Measurements from ENCODE around the gene OVCA2. TPM values are rescaled to one million over a fixed set of nuclear protein-coding genes. Genes with fewer than 3 reads are reported as not detected.
A peak's percentile ranks its signal among the peaks of the same experiment; 100 is the strongest.

The OVCA2 gene
- total RNA-seq, 1 experiment from 2014 or later: 27.3 TPM

GRCh38 chr17:2064520-2064971, 22.7 kb downstream of the OVCA2 start:
- Histone ChIP-seq H4K20me1 (ENCODE audit: insufficient read depth) (no peaks in the 10 kb centered on the region), H3K27ac (ENCODE audit: low read depth, low read length) (no peak overlapping the region), H3K4me3 (replicated peaks in 1 of 2; ENCODE audit: low read depth in 1 of 2, low read length in 2 of 2) (no peak overlapping the region), H2AFZ (ENCODE audit: low read depth, low read length, poor library complexity, severe bottlenecking) (no peak overlapping the region), H3K9me2 (ENCODE audit: insufficient read depth) (no peaks in the 10 kb centered on the region), H3K4me2 (ENCODE audit: low read length) (no peak overlapping the region), H3K27me3 (ENCODE audit: insufficient read depth, low read length) (no peaks in the 10 kb centered on the region), H3K9ac (ENCODE audit: low read length) (no peak overlapping the region), H3K36me3 (ENCODE audit: control insufficient read depth in 1 of 2, insufficient read depth in 2 of 2, low read length in 2 of 2) (no peaks in the 10 kb centered on the region), H3K79me2 (ENCODE audit: insufficient read depth, low read length) (no peaks in the 10 kb centered on the region), H3K4me1 (ENCODE audit: control insufficient read depth in 1 of 2, insufficient read depth in 2 of 2, low read length in 2 of 2) (peaks cover 0 to 12% of the 10 kb centered on the region in 2 experiments; a peak in 3 of 4 replicates), H3K9me3 (ENCODE audit: control insufficient read depth in 1 of 2, insufficient read depth in 1 of 2, low read depth in 1 of 2, low read length in 2 of 2) (no peaks in the 10 kb centered on the region)
- POLR2A ChIA-PET: no interaction called here
- CTCF ChIA-PET: interaction anchor here (2.6 kb wide), 1 partner anchor 180 kb away, joined by 12 read pairs; no protein-coding TSS in a partner anchor
- RAD21 ChIA-PET (ENCODE audit: low non-redundant PET in 1 of 2, low total read pairs in 2 of 2, uncharacterized antibody in 2 of 2, unreplicated experiment in 2 of 2): no interaction called here
- no TSS peak for BruUV-seq (replicated peaks)
- TF ChIP-seq RAD21 (IDR thresholded peaks at IDR 0.05; ENCODE audit: low read depth) (no peak), ELF1 (IDR thresholded peaks at IDR 0.05; ENCODE audit: borderline replicate concordance, low read depth) (no peak), YY1 (IDR thresholded peaks at IDR 0.05; ENCODE audit: extremely low read depth, insufficient replicate concordance, low read depth, low read length) (no peak), SRF (IDR thresholded peaks at IDR 0.05; ENCODE audit: low read depth) (no peak), SP1 (IDR thresholded peaks at IDR 0.05; ENCODE audit: low read depth) (no peak), EGR1 (IDR thresholded peaks at IDR 0.05; ENCODE audit: low read depth) (no peak), SIN3A (IDR thresholded peaks at IDR 0.05; ENCODE audit: low read depth) (no peak), ZFX (IDR thresholded peaks at IDR 0.05) (no peak), EZH2phosphoT487 (IDR thresholded peaks at IDR 0.05; ENCODE audit: borderline replicate concordance) (no peak), EZH2 (IDR thresholded peaks at IDR 0.05) (no peak), ATF3 (IDR thresholded peaks at IDR 0.05) (no peak), CTCF (IDR thresholded peaks at IDR 0.05 in 2 of 3, conservative IDR thresholded peaks at IDR 0.05 in 1 of 3; ENCODE audit: borderline replicate concordance in 1 of 3, insufficient read depth in 1 of 3, low read depth in 2 of 3, low read length in 2 of 3) (no peak), CBX3 (IDR thresholded peaks at IDR 0.05; ENCODE audit: low read depth) (no peak), FOSL1 (IDR thresholded peaks at IDR 0.05; ENCODE audit: low read depth) (no peak), REST (IDR thresholded peaks at IDR 0.05; ENCODE audit: low read depth) (no peak)
- ATAC-seq (peak; percentile 12; the same call in 1 of the 2 replicates), DNase-seq (ENCODE audit: low read depth, low spot score) (no peak)
- intact Hi-C loops (cut with micrococcal nuclease): no loop called here

Data from HCT116 (cell line).